ENCODE data around the gene TMEM126A. TPM values are rescaled to one million over a fixed set of nuclear protein-coding genes. Genes with fewer than 3 reads are reported as not detected.

The TMEM126A gene
- total RNA-seq, 5 donors from 2014 or later (not counting 1 experiment from before 2014, with no cell fraction given): 17.3 to 20.9 (median 19.0) TPM

- peaks cover 55 to 59% (median 56%) of the 10 kb centered on the region in 3 donors for H3K4me1 Mint-ChIP-seq
- ATAC-seq (replicated peaks in 1 of 4): peak in 1 of 4 experiments; percentile 11
- no peaks in the 10 kb centered on the region for H3K27me3 ChIP-seq (replicated peaks in 1 of 2; ENCODE audit: control insufficient read depth in 2 of 2, extremely low read depth in 1 of 2, insufficient read depth in 2 of 2, low read length in 1 of 2)
- ChIA-PET POLR2A (interaction anchor here (0.7 to 4.9 kb wide), 7 partner anchors 9 to 555 kb away, joined by 3 to 36 read pairs (median 3); partner anchors contain the start of genes TMEM126B (in 2 of the 2) and TMEM126A (in 1 of the 2)), CTCF (interaction anchor here (0.5 to 1.5 kb wide), 7 partner anchors 16 to 306 kb away, joined by 3 to 6 read pairs (median 4); partner anchors contain the start of genes TMEM126A (in 2 of the 2) and TMEM126B (in 1 of the 2))
- H3K9me3 Mint-ChIP-seq: no peaks in the 10 kb centered on the region
- H3K27ac Mint-ChIP-seq: peak overlapping the region; percentile 99
- H3K27ac ChIP-seq (ENCODE audit: low read length): peak overlapping the region; percentile 99
- H3K9me3 ChIP-seq: no peaks in the 10 kb centered on the region
- H3K4me3 Mint-ChIP-seq: peak overlapping the region; percentile 98 to 100 (median 100)
- H3K27me3 Mint-ChIP-seq: no peaks in the 10 kb centered on the region
- peaks cover 8 to 32% of the 10 kb centered on the region in 2 experiments for H3K4me1 ChIP-seq (ENCODE audit: control insufficient read depth in 1 of 2, extremely low read depth in 1 of 2, insufficient read depth in 2 of 2, low read length in 2 of 2)
- peak overlapping the region; percentile 81 to 99 for H3K4me3 ChIP-seq (ENCODE audit: control insufficient read depth in 1 of 2, extremely low read depth in 1 of 2, low read length in 1 of 2)
- peaks cover 27% of the 10 kb centered on the region for H3K36me3 Mint-ChIP-seq
- peak in 3 of 35 experiments; percentile 2 to 58 (median 9) for DNase-seq
- H3K36me3 ChIP-seq (ENCODE audit: control insufficient read depth in 2 of 2, extremely low read depth in 1 of 2, insufficient read depth in 1 of 2, low read length in 1 of 2): peaks cover 0 to 18% of the 10 kb centered on the region in 2 donors
- WGBS (ENCODE audit: insufficient coverage): 14% methylated on average over 4 of the region's 10 CpGs
Observed at GRCh38 chr11:85663080-85663752, 15.4 kb downstream of the TMEM126A start.

DNA sequence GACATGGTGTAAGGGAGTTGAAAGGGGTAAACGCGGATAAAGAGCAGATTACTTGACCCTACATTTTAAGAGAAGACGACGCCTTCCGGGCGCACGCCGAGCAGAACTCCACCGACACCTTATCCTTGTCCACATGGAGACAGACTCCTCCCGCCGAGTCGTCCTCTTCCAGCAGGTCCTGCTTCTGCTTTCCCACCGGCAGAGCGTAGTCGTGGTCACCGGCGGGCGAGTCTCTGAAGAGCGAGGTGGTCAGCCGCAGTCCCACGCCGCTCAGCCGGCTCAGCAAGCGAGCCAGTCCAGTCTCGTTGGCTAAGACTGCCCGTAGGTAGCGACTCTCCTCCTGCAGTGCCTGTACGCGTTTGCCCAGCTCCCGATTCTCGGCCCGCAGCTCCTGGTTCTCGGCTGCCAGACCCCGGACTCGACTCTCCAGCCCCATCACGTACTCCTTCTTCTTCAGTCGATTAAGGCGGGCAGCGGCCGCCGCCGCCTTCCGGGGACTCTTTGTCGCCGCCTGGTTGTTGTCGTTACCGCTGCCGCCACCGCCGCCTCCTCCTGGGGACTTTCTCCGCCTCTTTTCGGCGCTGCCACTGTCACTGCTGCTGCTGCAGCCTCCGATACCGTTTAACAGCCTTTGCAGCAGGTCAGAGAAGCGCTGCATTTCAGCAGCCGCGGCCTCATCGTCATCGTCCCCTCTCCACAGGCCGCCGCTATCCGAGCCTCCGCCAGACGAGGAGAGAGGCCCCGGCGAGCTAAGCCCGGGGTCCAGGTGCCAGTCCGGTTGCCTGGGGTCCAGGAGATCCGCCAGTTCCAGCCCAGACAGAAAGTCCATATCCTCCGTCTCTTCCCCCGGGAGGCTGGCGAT lies 16.2 kb downstream of the TMEM126A start:
- under 1% methylated on average over 71 of the region's 73 CpGs for WGBS (ENCODE audit: insufficient coverage)
- ChIA-PET CTCF (interaction anchor here (0.6 to 1.5 kb wide), 5 partner anchors 16 to 356 kb away, joined by 3 to 6 read pairs (median 3); partner anchors contain the start of genes TMEM126A (in 2 of the 2) and TMEM126B (in 1 of the 2)), POLR2A (interaction anchor here (0.6 to 4.9 kb wide), 8 partner anchors 10 to 554 kb away, joined by 3 to 36 read pairs (median 3); partner anchors contain the start of genes TMEM126B (in 2 of the 2) and TMEM126A (in 1 of the 2))
- H3K4me1 ChIP-seq (ENCODE audit: control insufficient read depth in 1 of 2, extremely low read depth in 1 of 2, insufficient read depth in 2 of 2, low read length in 2 of 2): peaks cover 8 to 32% of the 10 kb centered on the region in 2 experiments
- peak overlapping the region; percentile 99 for H3K27ac ChIP-seq (ENCODE audit: low read length)
- H3K9me3 ChIP-seq: no peaks in the 10 kb centered on the region
- peak overlapping the region; percentile 98 to 100 (median 100) for H3K4me3 Mint-ChIP-seq
- H3K27me3 ChIP-seq (replicated peaks in 1 of 2; ENCODE audit: control insufficient read depth in 2 of 2, extremely low read depth in 1 of 2, insufficient read depth in 2 of 2, low read length in 1 of 2): no peaks in the 10 kb centered on the region
- DNase-seq (peak; percentile 73 to 95 (median 90)), ATAC-seq (replicated peaks in 1 of 4) (peak; percentile 83 to 88 (median 86))
- H3K36me3 ChIP-seq (ENCODE audit: control insufficient read depth in 2 of 2, extremely low read depth in 1 of 2, insufficient read depth in 1 of 2, low read length in 1 of 2): peaks cover 0 to 13% of the 10 kb centered on the region in 2 donors
- peak overlapping the region; percentile 99 for H3K27ac Mint-ChIP-seq
- no peaks in the 10 kb centered on the region for H3K27me3 Mint-ChIP-seq
- H3K4me3 ChIP-seq (ENCODE audit: control insufficient read depth in 1 of 2, extremely low read depth in 1 of 2, low read length in 1 of 2): peak overlapping the region; percentile 81 to 99
- peaks cover 22% of the 10 kb centered on the region for H3K36me3 Mint-ChIP-seq
- no peaks in the 10 kb centered on the region for H3K9me3 Mint-ChIP-seq
- peaks cover 48 to 55% (median 51%) of the 10 kb centered on the region in 3 donors for H3K4me1 Mint-ChIP-seq

GRCh38 chr11:85664615-85665481 lies 17.1 kb downstream of the TMEM126A start, which contains the start of gene CREBZF:
TSS of gene CREBZF (minus strand) at chr11:85665129. CDS start at chr11:85664875, 254 bp downstream.
- Histone ChIP-seq H3K4me3 (ENCODE audit: control insufficient read depth in 1 of 2, extremely low read depth in 1 of 2, low read length in 1 of 2) (peak within 1 kb of the TSS; percentile 81 to 99), H3K27me3 (replicated peaks in 1 of 2; ENCODE audit: control insufficient read depth in 2 of 2, extremely low read depth in 1 of 2, insufficient read depth in 2 of 2, low read length in 1 of 2) (no peaks in the 10 kb centered on the region), H3K27ac (ENCODE audit: low read length) (peak within 1 kb of the TSS; percentile 99), H3K36me3 (ENCODE audit: control insufficient read depth in 2 of 2, extremely low read depth in 1 of 2, insufficient read depth in 1 of 2, low read length in 1 of 2) (peaks cover 0 to 8% of the 10 kb centered on the region in 2 donors), H3K4me1 (ENCODE audit: control insufficient read depth in 1 of 2, extremely low read depth in 1 of 2, insufficient read depth in 2 of 2, low read length in 2 of 2) (peaks cover 8 to 29% of the 10 kb centered on the region in 2 experiments), H3K9me3 (no peaks in the 10 kb centered on the region)
- Mint-ChIP-seq H3K9me3 (no peaks in the 10 kb centered on the region), H3K27me3 (no peaks in the 10 kb centered on the region), H3K36me3 (peaks cover 21% of the 10 kb centered on the region), H3K27ac (peak within 1 kb of the TSS; percentile 99), H3K4me1 (peaks cover 39 to 48% (median 43%) of the 10 kb centered on the region in 3 donors), H3K4me3 (peak within 1 kb of the TSS; percentile 98 to 100 (median 100))
- CTCF ChIA-PET: interaction anchor here in 1 of 2 donors (0.5 to 1.1 kb wide), 5 partner anchors 15 to 355 kb away, joined by 3 to 4 read pairs (median 3); partner anchors contain the start of gene TMEM126A
- under 1% methylated on average over 59 of the region's 67 CpGs for WGBS (ENCODE audit: insufficient coverage)
- peak; percentile 76 to 80 (median 78) for ATAC-seq (replicated peaks in 1 of 4)
- peak; percentile 80 to 94 (median 88) for DNase-seq
- POLR2A ChIA-PET: interaction anchor here (0.6 to 4.9 kb wide), 7 partner anchors 16 to 638 kb away, joined by 3 to 36 read pairs (median 3); partner anchors contain the start of genes TMEM126B (in 2 of the 2) and TMEM126A (in 1 of the 2)

GRCh38 chr11:85665733-85666132 lies 18.0 kb downstream of the TMEM126A start:
- peaks cover 31 to 39% (median 34%) of the 10 kb centered on the region in 3 donors for H3K4me1 Mint-ChIP-seq
- H3K4me3 Mint-ChIP-seq: peak overlapping the region; percentile 51 to 98 (median 57)
- ATAC-seq (replicated peaks in 1 of 4): no peak
- H3K27me3 Mint-ChIP-seq: peaks cover 0 to 4% of the 10 kb centered on the region in 2 donors
- no peaks in the 10 kb centered on the region for H3K9me3 ChIP-seq
- H3K4me3 ChIP-seq (ENCODE audit: control insufficient read depth in 1 of 2, extremely low read depth in 1 of 2, low read length in 1 of 2): no peak overlapping the region
- DNase-seq: peak in 1 of 35 experiments; percentile 12
- H3K36me3 Mint-ChIP-seq: peaks cover 12% of the 10 kb centered on the region
- WGBS (ENCODE audit: insufficient coverage): 66% methylated on average over 2 of the region's 5 CpGs
- CTCF ChIA-PET: no interaction called here
- POLR2A ChIA-PET: interaction anchor here in 1 of 2 donors (0.7 to 1.3 kb wide), 2 partner anchors 26 to 39 kb away, joined by 3 read pairs; no protein-coding TSS in a partner anchor
- H3K4me1 ChIP-seq (ENCODE audit: control insufficient read depth in 1 of 2, extremely low read depth in 1 of 2, insufficient read depth in 2 of 2, low read length in 2 of 2): peaks cover 8 to 27% of the 10 kb centered on the region in 2 experiments
- H3K36me3 ChIP-seq (ENCODE audit: control insufficient read depth in 2 of 2, extremely low read depth in 1 of 2, insufficient read depth in 1 of 2, low read length in 1 of 2): peaks cover 0 to 7% of the 10 kb centered on the region in 2 donors
- H3K27me3 ChIP-seq (replicated peaks in 1 of 2; ENCODE audit: control insufficient read depth in 2 of 2, extremely low read depth in 1 of 2, insufficient read depth in 2 of 2, low read length in 1 of 2): no peaks in the 10 kb centered on the region
- peak overlapping the region; percentile 99 for H3K27ac ChIP-seq (ENCODE audit: low read length)
- no peaks in the 10 kb centered on the region for H3K9me3 Mint-ChIP-seq
- peak overlapping the region; percentile 99 for H3K27ac Mint-ChIP-seq

GRCh38 chr11:85666687-85667086 lies 18.9 kb downstream of the TMEM126A start:
- no peak for ATAC-seq (replicated peaks in 1 of 4)
- no peaks in the 10 kb centered on the region for H3K27me3 ChIP-seq (replicated peaks in 1 of 2; ENCODE audit: control insufficient read depth in 2 of 2, extremely low read depth in 1 of 2, insufficient read depth in 2 of 2, low read length in 1 of 2)
- POLR2A ChIA-PET: no interaction called here
- no peak overlapping the region for H3K4me3 ChIP-seq (ENCODE audit: control insufficient read depth in 1 of 2, extremely low read depth in 1 of 2, low read length in 1 of 2)
- no peak for DNase-seq
- Mint-ChIP-seq H3K27me3 (peaks cover 0 to 5% of the 10 kb centered on the region in 2 donors), H3K27ac (no peak overlapping the region), H3K4me3 (no peak overlapping the region), H3K9me3 (no peaks in the 10 kb centered on the region), H3K36me3 (peaks cover 4% of the 10 kb centered on the region), H3K4me1 (peaks cover 22 to 29% (median 25%) of the 10 kb centered on the region in 3 donors)
- H3K27ac ChIP-seq (ENCODE audit: low read length): no peak overlapping the region
- peaks cover 8 to 21% of the 10 kb centered on the region in 2 experiments for H3K4me1 ChIP-seq (ENCODE audit: control insufficient read depth in 1 of 2, extremely low read depth in 1 of 2, insufficient read depth in 2 of 2, low read length in 2 of 2)
- CTCF ChIA-PET: no interaction called here
- no CpG with 5 or more reads among the region's 3 CpGs for WGBS (ENCODE audit: insufficient coverage)
- no peaks in the 10 kb centered on the region for H3K9me3 ChIP-seq
- H3K36me3 ChIP-seq (ENCODE audit: control insufficient read depth in 2 of 2, extremely low read depth in 1 of 2, insufficient read depth in 1 of 2, low read length in 1 of 2): peaks cover 0 to 2% of the 10 kb centered on the region in 2 donors

All from T-cell (primary cell).